ENCODE results near the gene CKLF.
"Not testable (repeated sequence)": the region's sequence is repeated elsewhere in the genome, so short reads cannot be mapped to it uniquely, and the experiment has no call there.

The CKLF gene

GRCh38 chr16:66552286-66553177 lies at the start of gene CKLF:
Gene CKLF (plus strand): TSS chr16:66552576. CDS start chr16:66552716, 140 bp downstream.
- DNase-seq: peak; percentile 94 to 97 (median 96)

DNA sequence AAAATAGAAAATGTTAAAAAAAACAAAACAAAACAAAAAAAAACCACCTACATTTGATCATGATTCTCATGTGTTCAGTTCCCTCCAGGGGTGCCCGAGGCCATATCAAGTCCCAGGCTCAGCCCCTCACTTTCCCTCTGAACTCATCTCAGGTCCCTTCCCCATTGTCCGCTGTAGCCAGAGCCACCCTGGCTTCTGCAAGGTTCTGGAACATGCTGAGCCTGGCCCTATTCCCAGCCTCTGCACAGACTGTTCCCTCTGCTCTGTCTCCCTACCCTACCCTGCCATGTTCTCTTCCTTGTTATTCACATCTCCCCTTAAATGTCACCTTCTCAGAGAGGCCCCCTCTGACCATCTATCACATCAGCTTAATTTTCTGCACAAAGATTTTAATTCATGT lies 49.3 kb upstream of the CKLF start:
- DNase-seq: no peak

GRCh38 chr16:66503612-66504011 lies 48.8 kb upstream of the CKLF start:
- DNase-seq: no peak

DNA sequence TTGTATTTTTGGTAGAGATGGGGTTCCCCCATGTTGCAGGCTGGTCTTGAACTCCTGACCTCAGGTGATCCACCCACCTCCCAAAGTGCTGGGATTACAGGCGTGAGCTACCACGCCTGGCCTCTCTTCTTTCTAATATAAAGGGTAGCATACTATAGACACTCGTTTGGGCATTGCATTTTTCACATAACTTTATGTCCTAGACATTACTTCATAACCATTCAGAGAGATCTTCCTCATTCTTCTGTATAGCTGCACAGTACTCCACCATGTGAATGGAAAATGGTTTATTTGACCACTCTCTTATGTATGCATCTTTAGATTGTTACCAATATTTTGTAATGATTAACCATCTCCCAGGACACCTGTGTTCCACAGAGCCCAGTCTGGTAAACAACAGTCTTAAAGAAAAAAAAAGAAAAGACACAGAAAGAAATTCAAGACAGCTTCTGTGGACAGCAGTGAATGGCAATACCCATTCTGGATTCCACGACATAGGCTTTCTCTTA lies 44.6 kb upstream of the CKLF start:
- DNase-seq: no peak

DNA sequence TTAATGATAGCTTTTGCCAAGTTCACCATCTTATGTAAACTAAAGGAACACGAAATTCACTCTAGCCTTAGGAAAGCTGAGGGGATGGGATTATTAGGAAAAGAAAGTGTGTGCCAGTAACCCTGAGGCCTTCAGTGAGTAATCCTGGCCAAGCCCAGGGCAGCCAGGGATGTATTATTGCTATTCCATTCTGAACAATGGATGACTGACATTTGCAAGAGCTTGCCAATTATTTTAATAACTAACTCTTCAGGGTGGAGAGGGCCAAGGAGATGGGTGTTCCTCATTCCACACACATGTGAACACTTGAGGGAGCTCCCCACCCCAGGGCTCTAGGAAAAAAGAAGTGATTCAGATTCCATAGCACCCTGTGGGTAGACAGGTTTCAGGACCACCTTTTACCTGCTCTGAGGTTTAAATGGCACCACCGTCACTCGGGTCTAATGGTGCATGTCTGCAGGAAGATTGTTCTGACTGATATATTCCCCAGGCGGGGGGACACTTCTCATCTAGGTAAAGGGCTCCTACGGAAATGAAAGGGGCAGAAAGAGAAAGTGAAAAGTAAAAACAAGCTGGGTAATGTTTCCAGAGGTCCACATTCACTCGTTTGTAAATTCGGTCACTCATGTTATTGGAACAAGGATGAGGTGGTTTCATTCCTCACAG lies 44.0 kb upstream of the CKLF start:
- DNase-seq: no peak

DNA sequence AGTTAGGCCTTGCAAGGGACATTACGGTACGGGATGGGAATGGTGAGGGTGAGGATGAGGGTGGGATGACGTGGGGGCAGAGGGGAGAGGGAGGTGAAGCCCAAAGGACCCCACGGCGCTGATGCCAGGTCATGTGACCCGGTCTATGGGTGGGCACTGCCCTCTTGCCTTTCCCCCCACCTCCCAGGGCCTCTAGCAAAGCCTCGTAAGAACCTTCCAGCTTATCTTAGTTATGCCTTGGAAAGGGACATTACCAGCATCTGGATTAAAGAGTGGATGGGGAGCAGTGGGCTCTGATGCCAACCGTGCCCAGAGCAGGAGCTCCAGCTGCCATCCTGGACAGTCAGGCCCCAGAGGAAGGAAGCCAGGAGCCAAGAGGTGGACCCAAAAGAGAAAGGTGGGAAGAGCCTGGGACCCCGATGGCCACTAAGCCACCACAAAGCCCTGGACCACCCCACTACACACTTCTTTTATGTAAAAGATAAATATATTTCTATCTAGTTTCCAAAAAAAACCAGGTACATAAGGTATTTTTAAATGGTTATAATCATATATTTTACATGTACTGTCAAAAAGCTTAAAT lies 43.4 kb upstream of the CKLF start:
- DNase-seq: no peak

DNA sequence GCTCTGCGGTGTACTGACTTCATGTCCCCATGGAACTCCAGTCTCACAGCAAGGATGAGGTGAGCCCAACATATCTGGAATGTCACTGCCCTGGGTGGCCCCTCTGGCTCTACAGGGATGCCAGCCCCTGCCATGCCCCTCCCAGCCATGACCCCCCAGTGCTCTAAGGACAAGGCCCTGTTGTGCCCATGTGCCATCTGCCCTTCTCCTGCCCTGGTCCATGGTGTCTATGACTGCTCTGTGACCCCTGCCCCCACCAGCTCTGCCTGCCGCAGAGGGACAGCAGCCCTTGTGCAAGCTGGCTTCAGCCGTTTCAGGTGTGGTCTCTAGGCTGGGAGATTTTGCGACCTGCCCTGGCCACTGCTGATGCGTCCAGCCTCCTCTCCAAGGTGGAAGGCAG lies 42.8 kb upstream of the CKLF start:
- no peak for DNase-seq

- no peak for DNase-seq
These were observed 42.1 kb upstream of the CKLF start for GRCh38 chr16:66510298-66510697.

- DNase-seq: no peak
These were observed 41.4 kb upstream of the CKLF start for GRCh38 chr16:66510711-66511601.

DNA sequence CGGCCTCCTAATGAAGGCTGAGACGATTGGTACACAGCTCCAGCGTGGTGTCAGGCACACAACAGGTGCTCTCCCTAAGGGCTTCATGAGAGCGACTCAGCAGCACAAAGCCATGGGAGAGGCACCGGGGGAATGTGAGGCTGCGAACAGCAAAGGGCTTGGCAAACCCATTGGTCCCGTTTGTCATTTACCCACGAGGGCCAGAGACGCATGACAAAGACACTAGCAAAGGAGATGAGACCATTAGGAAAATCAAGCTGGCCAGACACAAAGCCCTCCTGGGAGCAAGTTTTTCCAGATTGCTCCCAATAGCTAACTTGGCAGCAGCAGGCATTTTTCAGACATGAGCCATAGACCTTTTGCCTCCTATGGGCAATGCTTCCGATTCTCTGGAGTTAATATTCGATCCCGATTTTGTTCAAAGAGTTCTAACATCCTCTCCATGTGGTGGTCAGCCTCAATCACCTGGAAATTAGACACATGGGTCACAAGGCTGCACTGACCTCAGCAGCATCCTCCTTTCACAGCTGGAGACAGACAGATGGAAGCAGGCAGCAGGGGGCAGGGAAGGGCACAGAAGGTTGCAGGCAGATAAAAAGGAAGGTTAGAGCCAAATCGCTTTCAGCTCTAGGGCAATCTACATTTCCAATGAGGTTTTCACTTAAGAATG lies 40.6 kb upstream of the CKLF start:
- DNase-seq: peak in 1 of 3 donors; percentile 36

DNA sequence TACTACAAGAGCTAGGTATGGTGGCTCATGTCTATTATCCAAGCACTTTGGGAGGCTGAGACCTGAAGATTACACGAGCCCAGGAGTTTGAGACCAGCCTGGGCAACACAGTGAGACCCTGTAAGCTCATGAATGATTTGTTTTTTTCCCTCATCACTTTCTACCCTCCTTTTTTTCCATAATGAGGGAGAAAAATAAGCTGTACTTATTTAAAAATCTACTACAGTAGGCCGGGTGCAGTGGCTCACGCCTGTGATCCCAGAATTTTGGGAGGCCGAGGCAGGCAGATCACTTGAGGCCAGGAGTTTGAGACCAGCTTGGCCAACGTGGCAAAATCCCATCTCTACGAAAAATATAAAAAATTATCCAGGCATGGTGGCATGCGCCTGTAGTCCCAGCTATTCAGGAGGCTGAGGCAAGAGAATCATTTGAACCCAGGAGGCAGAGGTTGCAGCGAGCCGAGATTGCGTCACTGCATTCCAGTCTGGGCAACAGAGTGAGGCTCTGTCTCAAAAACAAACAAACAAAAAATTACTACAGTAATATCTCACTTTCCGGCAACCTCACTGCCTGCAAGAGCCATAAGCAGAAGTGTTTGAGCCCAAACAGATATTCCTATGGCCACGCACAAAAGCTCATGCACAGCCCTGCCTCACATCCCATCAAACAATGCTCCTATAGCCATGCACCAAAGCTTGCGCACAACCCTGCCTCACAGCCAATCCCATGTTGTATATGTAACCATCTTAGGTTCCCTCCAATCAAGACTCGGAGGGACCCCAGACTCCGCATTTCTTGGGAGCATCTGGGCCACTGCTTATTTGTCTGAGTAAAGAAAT lies 39.9 kb upstream of the CKLF start:
- peak in 1 of 3 donors; percentile 18 for DNase-seq

DNA sequence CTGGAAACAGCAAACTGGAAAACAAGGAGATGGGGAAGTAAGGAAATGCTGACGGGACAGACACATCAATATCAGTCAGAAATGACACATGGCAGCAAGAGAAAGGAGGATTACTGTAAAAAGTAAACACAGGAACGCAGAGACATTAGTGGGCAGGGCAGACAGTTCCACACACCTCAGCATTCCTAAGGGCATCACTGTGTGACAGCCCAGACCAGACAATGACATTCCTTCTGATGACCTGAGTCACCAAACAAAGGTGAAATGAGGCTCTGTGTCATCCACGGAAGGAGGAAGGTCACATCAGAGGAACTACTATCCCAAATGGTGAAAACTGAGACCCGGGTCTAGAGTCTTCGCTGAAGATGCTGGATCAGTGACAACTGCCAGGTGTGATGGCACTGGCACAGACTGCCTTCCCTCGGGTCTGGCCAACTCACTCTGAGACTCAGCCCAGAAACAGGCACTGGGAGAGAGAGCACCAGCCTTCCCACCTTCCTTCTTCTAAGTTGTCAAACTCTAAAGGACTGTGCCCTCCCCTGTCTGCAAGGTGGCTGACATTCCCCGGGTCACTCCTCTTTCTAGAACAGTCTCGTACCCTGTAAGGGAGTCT lies 39.2 kb upstream of the CKLF start:
- peak in 1 of 3 donors; percentile 24 for DNase-seq

DNA sequence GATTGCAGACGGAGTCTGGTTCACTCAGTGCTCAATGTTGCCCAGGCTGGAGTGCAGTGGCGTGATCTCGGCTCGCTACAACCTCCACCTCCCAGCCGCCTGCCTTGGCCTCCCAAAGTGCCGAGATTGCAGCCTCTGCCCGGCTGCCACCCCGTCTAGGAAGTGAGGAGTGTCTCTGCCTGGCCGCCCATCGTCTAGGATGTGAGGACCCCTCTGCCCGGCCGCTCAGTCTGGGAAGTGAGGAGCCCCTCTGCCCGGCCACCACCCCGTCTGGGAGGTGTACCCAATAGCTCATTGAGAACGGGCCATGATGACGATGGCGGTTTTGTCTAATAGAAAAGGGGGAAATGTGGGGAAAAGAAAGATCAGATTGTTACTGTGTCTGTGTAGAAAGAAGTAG lies 38.0 kb upstream of the CKLF start:
- not testable (repeated sequence) for DNase-seq

GRCh38 chr16:66514980-66515595 lies 37.3 kb upstream of the CKLF start:
- not testable (repeated sequence) for DNase-seq

DNA sequence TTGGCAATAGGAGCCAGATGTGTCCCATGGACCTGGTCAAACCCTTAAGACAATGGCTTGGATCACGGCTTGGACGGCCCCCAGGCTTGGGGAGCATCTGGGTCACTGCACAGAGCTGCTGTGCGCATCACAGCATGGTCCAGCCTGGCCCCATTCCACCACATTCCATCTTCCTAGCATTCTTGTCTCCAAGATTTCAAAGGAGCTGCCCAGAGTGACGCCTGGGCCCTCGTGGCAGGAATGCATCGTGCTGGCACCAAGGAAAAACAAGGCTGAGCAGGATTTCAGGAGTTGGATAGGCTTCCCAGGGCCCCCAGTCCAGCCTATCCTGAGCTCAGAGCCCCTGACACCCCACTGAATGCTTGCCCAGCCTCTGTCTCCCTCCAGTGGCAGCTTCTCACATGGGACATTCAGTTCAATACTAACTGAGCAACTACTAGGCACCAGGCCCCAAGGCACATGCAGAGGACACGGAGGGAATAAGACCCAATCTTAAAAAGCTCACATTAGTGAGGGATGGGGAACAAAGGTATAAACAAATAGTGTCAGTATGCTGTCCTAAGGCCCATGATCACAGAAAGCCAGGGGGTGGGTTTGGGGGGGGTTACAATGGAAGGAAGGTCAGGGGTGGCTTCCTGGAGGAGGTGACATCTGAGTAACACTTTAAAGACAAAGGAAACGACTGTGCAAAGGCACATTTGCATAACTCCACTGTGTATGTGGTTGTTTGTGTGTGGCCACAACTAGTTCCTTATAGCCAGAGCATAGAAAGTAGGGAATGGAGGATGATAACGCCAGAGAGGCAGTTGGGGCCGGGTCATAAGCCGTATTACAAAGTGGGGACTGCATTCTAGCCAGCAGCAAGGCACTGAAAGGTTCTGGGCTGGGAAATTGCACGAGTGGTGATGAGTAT lies 36.5 kb upstream of the CKLF start:
- peak; percentile 54 to 57 (median 54) for DNase-seq

GRCh38 chr16:66516509-66516807 lies 35.9 kb upstream of the CKLF start:
- DNase-seq: no peak

DNA sequence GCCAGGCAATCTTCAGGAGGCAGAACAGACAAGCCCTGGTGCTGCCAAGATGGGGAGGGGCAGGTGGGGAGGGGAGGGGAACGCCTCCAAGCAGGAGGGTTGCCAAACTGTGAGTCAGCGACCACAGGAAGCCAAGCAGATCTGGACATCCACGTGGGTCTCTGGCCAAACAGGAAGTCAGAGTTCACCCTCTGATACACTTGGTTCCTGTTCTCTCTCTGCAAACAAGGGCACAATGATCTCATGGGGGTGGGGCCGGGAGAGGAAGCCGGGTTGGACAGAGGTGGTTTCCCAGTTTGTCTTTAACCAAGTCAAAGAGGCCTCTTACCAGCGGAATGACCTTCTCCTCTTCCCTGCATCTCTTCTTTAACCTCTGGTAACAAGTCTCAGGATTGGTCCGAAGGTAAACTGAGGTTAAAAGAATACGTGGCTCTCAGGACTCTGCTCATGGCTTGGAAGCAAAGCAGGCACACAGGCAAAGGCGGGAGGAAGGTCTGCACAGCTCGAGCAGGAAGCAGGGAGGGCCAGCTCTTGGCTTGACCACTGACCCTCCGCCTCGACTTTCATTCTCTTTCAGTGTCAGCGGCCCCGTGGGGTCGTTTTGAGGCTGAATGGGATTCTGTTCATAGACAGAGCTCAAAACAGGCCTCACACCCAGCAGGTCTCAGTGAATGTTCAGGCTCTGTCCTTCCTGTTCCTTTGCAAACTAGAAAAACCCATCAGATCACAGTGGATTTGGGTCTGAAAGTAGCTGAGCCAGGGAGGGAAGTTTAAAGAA lies 35.4 kb upstream of the CKLF start:
- DNase-seq: peak; percentile 96 to 99 (median 98)

- no peak for DNase-seq
These were observed 34.7 kb upstream of the CKLF start for GRCh38 chr16:66517586-66518263.
